ENCODE results near the gene FOLR3.
"Not testable (repeated sequence)": the region's sequence is repeated elsewhere in the genome, so short reads cannot be mapped to it uniquely, and the experiment has no call there.

The FOLR3 gene

GRCh38 chr11:72179049-72179803 is 43.7 kb downstream of the FOLR3 start:
- TF ChIP-seq, protein P1, sequence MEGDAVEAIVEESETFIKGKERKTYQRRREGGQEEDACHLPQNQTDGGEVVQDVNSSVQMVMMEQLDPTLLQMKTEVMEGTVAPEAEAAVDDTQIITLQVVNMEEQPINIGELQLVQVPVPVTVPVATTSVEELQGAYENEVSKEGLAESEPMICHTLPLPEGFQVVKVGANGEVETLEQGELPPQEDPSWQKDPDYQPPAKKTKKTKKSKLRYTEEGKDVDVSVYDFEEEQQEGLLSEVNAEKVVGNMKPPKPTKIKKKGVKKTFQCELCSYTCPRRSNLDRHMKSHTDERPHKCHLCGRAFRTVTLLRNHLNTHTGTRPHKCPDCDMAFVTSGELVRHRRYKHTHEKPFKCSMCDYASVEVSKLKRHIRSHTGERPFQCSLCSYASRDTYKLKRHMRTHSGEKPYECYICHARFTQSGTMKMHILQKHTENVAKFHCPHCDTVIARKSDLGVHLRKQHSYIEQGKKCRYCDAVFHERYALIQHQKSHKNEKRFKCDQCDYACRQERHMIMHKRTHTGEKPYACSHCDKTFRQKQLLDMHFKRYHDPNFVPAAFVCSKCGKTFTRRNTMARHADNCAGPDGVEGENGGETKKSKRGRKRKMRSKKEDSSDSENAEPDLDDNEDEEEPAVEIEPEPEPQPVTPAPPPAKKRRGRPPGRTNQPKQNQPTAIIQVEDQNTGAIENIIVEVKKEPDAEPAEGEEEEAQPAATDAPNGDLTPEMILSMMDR (IDR thresholded peaks at IDR 0.05; ENCODE audit: control insufficient read depth, insufficient read depth, low read depth, low read length, missing control alignments) = no peak
- DNase-seq (ENCODE audit: low read depth) = no peak

DNA sequence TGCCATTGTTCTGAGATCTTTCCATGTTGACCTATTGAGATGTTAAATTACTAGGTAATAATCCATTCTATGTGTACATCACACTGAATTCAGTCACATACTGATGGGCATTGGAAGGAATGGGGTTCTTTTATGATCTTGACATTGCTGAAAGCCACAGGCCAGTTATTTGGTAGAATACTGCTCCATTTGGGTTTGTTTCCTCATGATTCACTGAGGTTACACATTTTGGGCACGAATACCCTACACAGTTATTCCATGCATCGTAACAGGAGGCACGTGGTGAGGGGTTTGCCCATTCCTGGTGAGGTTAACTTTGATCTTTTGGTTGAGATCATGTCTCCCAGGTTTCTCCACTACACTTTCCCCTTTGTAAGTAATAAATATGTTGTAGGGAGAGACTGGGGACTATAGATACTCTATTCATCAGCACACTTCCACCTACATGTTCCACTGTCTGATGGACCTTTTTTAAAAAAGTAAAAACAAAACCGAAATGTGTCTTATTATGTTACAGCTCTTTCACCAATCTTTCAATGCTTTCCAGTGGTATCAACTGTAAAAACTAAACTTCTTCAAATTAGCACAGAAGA is 44.4 kb downstream of the FOLR3 start:
- TF ChIP-seq, protein P1 (IDR thresholded peaks at IDR 0.05; ENCODE audit: control insufficient read depth, insufficient read depth, low read depth, low read length, missing control alignments) = no peak
- no peak for DNase-seq (ENCODE audit: low read depth)
- H3K4me3 ChIP-seq (ENCODE audit: control insufficient read depth, low read depth, low read length) = no peak overlapping the region

More at GRCh38 chr11:72179049-72179803, 43.7 kb downstream of the FOLR3 start:
- no peak overlapping the region for H3K4me3 ChIP-seq (ENCODE audit: control insufficient read depth, low read depth, low read length)

GRCh38 chr11:72180892-72181552 is 45.5 kb downstream of the FOLR3 start:
- not testable (repeated sequence) for H3K4me3 ChIP-seq (ENCODE audit: control insufficient read depth, low read depth, low read length); DNase-seq (ENCODE audit: low read depth)

GRCh38 chr11:72181553-72181958 is 46.0 kb downstream of the FOLR3 start:
- DNase-seq (ENCODE audit: low read depth); H3K4me3 ChIP-seq (ENCODE audit: control insufficient read depth, low read depth, low read length): not testable (repeated sequence)
- TF ChIP-seq, protein P1 (IDR thresholded peaks at IDR 0.05; ENCODE audit: control insufficient read depth, insufficient read depth, low read depth, low read length, missing control alignments) = peak; percentile 35

- no peak overlapping the region for H3K4me3 ChIP-seq (ENCODE audit: control insufficient read depth, low read depth, low read length)
- DNase-seq (ENCODE audit: low read depth) = no peak
- TF ChIP-seq, protein P1 (IDR thresholded peaks at IDR 0.05; ENCODE audit: control insufficient read depth, insufficient read depth, low read depth, low read length, missing control alignments) = no peak
These were observed 52.7 kb downstream of the FOLR3 start for GRCh38 chr11:72188267-72188666.

Data from AG09309 (cell line).